Stimulated activated CD8-positive, alpha-beta memory T cell treated with anti-CD3 and anti-CD28 coated beads, Interleukin-7, amount 100 ng/mL, for 48 hours (primary cell): ENCODE data around the gene RBMS1.
A peak's percentile ranks its signal among the peaks of the same experiment; 100 is the strongest.

Experiments
- DNase-seq, 2 donors: peaks; one replicate each; pipeline ENCODE4 v3.0.0-alpha.2; 2020; ENCODE audit warnings: low read depth in 1 of 2; ENCODE audit errors: extremely low read depth in 1 of 2

The RBMS1 gene

GRCh38 chr2:160493227-160494028, at the start of gene RBMS1:
Gene RBMS1 (minus strand): TSS chr2:160493807. CDS start chr2:160493363, 444 bp downstream.
- peak; percentile 23 to 29 for DNase-seq

- DNase-seq: no peak
Measured at GRCh38 chr2:160541745-160542144, 48.1 kb upstream of the RBMS1 start.

- no peak for DNase-seq
Measured at GRCh38 chr2:160538559-160539355, 45.1 kb upstream of the RBMS1 start.

- no peak for DNase-seq
Measured at GRCh38 chr2:160538115-160538514, 44.5 kb upstream of the RBMS1 start.

- no peak for DNase-seq
Measured at GRCh38 chr2:160534996-160535395, 41.4 kb upstream of the RBMS1 start.

- DNase-seq: no peak
Measured at GRCh38 chr2:160534249-160534648, 40.6 kb upstream of the RBMS1 start.

- DNase-seq: no peak
Measured at GRCh38 chr2:160533482-160533881, 39.9 kb upstream of the RBMS1 start.

GRCh38 chr2:160532388-160532787, 38.8 kb upstream of the RBMS1 start:
- DNase-seq: no peak

GRCh38 chr2:160522951-160523710, 29.5 kb upstream of the RBMS1 start:
- DNase-seq: no peak

GRCh38 chr2:160517731-160518130, 24.1 kb upstream of the RBMS1 start:
- no peak for DNase-seq

- peak in 1 of 2 donors; percentile 4 for DNase-seq
Measured at GRCh38 chr2:160516547-160517365, 23.1 kb upstream of the RBMS1 start.

GRCh38 chr2:160515120-160515519, 21.5 kb upstream of the RBMS1 start:
- no peak for DNase-seq

GRCh38 chr2:160513120-160513519, 19.5 kb upstream of the RBMS1 start:
- DNase-seq: no peak

GRCh38 chr2:160512491-160512890, 18.9 kb upstream of the RBMS1 start:
- DNase-seq: no peak

- DNase-seq: no peak
Measured at GRCh38 chr2:160510617-160511016, 17.0 kb upstream of the RBMS1 start.

- no peak for DNase-seq
Measured at GRCh38 chr2:160509016-160509415, 15.4 kb upstream of the RBMS1 start.

- no peak for DNase-seq
Measured at GRCh38 chr2:160507464-160507863, 13.9 kb upstream of the RBMS1 start.

GRCh38 chr2:160507046-160507407, 13.4 kb upstream of the RBMS1 start:
- DNase-seq: no peak

GRCh38 chr2:160506371-160507045, 12.9 kb upstream of the RBMS1 start:
- DNase-seq: no peak

- DNase-seq: no peak
Measured at GRCh38 chr2:160505256-160505655, 11.6 kb upstream of the RBMS1 start.
